Activated T-cell treated with anti-CD3 and anti-CD28 coated beads for 24 hours (primary cell): ENCODE results near the gene TPM3.
"Not testable (repeated sequence)": the region's sequence is repeated elsewhere in the genome, so short reads cannot be mapped to it uniquely, and the experiment has no call there.

ENCODE experiments used
- DNase-seq: peaks from one replicate; pipeline ENCODE4 v3.0.0-alpha.2; 2020; ENCODE audit warnings: low read depth

TPM3 gene

DNA sequence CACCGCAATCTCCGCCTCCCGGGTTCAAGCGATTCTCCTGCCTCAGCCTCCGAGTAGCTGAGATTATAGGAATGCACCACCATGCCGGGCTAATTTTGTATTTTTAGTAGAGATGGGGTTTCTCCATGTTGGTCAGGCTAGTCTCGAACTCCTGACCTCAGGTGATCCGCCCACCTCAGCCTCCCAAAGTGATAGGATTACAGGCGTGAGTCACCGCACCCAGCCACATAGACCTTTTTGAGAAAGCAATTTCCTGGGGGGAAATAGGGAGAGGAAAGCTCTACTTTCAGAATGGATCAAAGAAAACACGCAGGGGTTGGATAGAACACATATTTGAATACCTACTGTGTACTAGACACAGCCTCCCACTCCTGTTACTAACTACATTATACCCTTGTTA, 13.9 kb upstream of the TPM3 start:
- DNase-seq, result not testable (repeated sequence)

DNA sequence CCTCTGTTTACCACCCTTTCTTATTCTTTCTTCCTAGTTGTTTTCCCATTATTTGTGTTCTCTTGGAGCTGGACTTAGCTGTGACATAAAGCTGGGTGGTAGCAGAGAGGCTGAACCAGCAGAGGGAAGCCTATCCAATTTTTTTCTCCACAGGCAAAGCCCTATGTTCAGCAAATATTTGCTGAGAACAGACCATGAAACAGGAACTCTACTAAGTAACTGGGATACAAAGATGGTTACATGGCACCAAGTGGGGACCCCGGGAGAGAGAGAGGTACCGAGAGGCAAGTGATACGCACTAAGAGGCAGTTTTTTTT, 7.6 kb upstream of the TPM3 start:
- no peak for DNase-seq

DNA sequence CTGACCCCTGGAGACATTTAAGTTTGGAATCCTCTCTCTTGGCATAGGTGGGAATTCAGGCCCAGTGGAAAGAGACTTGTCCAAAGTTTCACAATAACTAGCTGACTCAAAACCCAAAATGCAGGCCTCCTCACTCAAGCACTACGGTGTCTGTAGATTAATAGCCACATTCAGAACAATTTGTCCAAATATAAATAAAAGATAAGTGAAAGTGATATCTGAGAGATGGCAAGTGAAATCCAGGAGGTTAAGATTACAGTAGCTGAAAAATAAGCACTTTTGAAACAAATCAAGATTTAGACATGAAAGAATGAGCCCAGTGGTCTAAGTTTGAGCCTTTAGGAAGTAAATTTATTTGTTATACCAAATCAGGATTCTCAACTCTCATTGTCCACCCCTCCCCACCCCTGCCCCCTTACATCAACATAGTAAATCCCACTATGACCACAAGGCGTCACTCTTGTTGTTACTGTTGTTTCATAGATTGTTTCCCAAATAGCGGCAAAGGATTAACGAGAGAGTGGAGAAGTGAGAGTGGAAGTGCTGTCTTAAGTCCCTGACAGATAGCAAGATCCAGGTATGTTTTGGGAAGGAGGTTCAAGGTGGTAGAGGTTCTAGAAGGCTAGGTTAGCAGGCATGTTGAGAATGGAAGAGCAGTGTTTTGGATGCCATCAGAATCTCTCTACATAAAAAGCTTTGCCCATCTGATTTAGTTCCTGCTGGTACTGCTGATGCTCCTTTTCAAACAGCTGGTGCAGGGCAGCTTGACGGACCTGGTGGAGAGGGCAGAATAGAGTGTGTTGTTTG, 7.1 kb upstream of the TPM3 start:
- peak; percentile 31 for DNase-seq

DNA sequence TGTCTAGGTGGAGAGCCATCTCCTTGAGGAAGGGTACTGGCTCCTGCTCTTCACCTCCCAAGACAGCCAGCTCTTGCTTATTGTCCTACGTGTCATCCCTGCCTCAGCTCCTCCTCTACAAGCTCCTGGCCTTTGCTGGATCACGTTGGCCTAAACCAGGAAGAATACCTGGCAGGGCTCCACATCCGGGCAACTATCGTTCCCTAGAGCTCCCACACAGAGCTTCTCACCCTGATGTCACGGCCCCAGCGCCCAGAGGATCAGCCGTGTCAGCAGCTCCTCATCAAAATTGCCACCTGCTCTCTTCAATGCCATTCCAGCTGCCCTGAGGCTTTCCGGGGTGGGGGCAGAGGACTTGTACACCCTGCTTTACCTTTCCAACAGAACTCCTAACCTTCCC, 1.9 kb upstream of the TPM3 start:
- no peak for DNase-seq

DNA sequence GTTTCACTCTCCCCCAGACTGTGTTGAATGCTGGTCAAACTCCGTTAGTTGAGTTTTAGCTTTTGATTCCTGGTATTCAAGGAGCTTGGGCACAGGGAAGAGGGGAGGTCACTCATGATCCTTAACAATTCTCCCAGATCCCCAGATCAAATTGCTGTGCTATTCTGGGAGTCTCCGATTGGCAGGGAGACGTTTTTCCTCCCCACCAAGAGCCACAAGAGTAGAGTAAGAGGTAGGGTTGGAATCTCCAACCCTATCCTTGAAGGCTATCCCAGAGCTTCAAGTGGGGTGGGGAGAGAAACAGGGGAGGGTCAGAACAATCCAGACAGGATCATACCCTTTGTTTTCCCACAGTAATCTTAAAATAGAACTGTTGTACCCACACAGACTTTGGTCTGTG, 576 bp upstream of the TPM3 start:
- no peak for DNase-seq

DNA sequence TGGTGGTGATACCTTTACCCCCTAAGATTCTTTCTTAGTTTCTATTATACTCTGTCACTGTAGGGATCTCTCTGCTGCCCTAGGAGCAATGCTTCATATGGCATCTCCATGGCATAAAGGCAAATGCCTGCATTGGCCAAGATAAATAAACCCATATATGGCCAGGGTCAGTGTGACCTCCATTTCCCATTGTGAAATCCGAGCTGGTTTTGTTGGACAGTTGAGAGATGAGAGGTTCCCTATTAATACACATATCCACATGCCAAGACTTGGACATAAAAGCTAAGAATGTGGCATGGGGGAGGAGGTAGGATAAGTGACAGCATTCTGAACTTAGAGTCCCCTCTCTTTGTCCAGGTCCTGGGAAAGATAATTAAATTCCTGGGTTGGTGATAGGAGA, 1.4 kb downstream of the TPM3 start:
- DNase-seq, result no peak

DNA sequence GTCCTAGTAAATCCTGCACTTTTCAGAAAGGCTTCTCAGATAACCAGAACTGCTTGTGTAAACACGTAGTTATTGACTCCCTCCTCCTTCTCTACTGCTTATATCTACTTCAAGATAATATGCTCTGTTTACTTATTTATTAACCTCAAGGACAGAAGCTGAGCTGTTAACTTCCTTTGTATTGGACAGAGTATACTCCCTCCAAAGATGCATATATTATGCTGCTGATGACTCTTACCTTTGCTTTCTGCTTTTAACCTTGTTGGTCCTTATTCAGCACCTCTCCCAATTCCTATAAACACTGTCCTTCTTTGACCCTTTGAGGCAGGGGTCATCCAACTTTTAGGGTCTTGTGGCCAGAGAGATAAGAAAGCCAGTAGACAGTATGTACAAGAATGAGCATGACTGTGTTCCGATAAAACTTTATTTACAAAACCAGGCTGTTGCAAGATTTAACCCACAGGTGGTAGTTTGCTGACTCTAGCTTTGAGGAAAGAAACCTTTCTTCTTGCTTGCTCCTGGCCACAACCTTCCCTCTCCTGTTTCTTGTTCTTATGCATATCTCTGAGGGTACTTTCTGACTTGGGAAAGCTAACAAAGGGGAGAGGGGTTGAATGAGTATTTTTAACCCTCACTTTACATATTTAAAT, 4.9 kb downstream of the TPM3 start:
- no peak for DNase-seq

DNA sequence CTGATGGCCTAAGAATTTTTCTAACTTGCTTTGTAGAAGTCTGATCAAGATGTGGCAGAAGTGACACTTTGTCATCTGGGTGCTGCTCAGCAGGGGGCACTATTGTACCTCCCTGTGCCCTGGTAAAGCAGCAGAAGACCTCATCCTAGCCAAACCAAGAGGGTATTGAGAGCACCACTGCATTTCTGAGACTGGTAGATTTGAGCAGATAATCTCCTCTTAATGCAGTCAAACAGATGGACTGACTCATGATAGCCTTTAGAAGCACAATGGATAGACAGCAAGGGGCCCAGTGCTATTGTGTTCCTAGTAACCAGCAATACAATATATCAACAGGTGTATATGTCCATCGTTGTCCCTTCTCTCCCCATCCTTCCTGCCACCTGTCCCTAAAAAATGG, 5.7 kb downstream of the TPM3 start:
- DNase-seq, result peak; percentile 62

DNA sequence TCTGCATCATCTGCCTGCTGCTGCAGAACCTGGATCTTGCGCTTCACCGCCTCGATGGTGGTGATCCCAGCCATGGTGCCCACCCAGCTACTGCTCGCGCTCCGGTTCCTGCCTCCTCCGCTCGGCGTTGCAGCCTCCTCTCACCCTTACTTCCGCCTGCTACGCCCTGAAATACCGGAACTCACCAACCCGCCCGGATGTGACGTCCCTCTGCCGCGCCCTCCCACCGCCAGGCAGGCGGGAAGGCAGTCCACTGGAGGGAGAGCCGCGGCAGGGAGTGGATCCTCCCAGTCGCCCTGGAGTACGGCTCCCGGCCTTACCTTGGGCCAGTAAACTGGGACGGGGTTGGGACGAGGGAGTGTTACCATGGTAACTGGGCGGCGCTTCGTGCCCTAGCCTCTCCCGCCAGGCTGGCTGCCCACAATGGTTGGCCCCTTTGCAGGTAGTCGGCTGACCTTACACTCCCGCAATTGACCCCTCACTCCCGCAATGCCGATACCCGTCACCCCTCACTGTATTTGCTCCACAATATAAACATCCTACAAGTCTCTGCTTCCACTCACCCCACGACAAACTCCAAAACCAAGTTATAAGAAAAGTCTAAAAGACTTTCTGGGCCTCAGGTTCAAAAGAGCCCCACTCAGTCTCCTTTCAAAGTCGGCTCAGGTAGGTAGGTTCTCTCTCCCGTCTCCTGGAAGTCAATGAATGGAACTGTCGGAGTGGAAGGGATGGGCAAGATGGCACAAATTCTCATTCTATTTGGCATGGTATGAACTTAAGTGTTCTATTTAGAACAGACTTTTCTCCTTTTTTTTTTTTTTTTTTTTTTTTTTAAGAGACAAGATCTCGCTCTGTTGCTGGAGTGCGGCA, 8.6 kb downstream of the TPM3 start:
- peak; percentile 97 for DNase-seq

DNA sequence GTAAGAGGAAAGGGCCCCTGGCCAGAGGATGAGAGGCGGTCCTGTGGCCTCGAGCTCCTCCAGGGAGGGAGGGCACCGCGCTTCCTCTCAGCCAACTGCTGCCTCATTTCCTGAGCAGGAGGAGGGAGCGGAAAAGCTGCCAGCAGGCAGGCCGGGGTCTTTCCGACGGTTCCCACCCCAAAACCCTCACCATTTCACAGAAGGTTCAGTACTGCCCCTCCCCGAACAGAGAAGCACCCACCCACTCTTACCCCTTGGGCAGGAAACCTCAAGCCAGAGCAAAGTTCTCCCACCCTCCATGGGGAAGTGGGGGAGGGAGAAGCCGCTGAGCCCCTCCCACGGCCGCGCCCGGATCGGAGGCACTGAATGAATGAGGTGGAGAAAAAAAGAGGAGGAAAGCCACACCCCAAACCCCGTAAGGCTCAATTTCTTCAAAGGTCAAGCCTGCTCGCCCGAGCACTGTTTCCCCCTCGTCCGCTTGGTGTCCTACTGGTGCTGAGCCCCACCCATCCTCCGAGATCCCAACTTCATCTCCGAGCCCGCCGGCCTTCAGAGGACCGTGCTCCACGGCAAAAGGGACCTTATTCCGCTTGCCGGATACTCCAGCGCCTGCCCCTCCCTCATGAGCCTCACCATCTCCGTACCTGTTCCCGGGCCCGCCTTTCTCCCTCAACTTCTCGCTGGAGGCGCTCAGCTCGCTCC, 9.4 kb downstream of the TPM3 start:
- DNase-seq, result peak; percentile 76

DNA sequence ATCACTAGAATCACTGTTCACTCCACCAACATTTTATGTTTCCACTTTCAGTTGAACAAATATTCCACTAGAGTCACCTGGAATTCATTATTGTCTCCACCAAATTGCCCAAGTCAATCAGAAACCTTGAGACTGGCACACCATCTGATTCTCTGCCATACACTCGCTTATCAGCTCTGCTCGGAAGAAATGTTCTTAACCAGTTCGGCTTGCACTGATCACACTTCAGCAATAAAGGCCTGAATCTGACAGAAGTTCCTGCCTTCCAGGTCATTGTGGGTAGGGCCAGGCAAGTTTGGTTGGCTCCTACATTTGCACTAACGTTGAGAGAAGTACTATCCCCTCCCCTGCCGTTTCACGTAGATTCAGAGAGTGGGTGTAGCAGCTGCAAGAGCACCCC, 10.0 kb downstream of the TPM3 start:
- no peak for DNase-seq

DNA sequence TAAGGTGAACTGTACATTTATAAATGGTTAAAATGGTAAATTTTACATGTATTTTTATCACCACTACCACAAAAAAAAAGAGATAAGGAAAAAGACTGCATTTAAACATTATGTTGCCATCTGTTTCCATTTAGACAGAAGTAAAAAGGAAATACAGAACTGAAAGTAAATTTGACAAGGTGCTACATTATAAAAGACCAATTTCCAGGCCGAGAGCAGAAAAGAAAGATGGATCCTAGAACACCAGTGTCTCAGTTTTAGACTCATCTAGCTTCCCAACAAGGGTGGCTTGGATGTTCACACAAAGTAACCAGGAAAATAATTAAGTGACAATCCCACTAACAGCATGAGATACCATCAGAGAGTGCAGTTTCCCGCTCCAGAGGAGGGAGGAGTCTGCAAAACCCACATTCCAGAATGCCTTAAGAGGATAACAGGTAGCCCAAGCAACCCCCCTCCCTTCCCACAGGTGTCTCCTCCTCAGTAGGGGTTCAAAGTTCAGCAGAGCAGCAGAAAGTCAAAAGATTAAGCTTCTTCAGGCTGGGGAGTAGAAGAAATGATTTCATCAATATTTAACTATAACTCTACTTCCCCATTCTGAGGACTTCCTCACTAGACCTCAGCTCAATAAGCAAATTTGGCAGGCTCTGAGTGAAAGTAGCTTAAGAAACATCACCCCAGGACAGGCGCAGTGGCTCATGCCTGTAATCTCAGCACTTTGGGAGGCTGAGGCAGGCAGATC, 11.8 kb downstream of the TPM3 start:
- no peak for DNase-seq

DNA sequence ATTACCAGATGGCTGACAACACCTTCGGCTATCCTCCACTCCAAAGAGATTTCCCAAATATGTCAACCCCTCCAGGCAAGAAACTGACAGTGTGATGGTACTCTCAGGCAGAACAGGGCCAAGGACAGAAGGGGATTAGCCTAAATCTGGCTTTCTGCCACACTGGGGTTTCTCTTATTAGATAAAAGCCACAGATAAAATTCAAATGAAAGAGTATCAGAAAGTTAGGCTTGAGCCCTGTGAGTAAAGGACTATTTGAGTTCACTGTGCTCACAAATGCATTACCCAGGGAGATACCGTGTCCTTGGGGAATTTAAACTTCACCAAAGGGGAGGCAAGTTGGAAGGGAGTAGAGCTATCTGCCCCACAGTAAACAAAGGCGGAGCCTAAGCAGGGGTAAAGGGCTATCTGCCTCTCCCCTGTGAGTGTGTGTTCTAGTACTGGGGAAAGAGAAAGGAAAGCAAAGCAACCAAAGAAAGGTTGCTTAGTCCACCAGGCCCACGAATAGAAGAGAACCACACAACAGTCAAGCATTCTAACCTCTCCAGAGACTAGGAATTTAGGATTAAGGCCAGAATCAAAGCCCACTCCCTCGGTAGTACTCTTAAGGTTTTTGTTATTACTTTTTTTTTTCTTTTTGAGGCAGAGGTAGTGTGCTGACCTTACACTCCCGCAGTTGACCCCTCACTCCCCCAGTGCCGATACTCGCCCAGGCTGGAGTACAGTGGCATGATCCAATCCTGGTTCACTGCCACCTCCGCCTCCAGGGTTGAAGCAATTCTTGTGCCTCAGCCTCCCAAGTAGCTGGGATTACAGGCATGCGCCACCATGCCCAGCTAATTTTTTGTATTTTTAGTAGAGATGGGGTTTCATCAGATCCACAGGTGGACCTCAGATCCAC, 12.7 kb downstream of the TPM3 start:
- DNase-seq, result no peak

DNA sequence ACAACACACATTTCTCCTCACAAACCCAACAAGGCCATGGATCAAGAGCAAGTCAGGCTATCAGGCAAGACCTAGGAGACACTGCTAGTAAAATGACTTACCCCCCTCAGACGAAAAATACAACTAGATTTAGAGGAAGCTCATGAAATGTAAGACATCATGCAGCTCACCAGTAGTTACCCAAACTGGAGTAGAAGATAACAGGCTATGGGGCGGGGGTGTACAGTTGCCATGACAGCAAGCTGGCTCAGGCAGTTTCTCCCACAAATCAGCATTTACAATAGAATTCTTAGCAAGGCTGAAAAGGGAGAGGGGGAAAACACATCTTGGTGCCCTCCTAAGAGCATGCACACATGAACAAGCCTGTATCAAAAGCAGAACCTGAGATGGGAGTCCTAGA, 13.9 kb downstream of the TPM3 start:
- DNase-seq, result no peak

DNA sequence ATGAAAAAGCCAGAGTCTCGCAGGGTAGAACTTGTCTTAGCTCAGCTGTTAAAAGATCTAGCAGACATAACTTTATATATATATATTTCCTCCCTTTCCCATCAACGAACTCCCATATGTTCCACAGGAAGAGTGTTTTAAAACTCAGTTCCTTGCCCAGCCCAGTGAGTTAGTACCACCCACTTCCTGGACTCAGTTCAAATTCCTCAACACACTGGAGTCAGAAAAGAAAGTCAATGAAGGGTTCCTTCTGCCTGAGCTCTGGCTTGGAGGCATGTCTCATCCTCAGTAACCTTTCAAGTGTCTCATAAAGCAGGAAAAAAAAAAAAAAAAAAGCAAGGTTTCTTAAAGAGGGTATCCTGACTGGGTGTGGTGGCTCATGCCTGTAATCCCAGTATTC, 15.6 kb downstream of the TPM3 start:
- DNase-seq, result no peak

DNA sequence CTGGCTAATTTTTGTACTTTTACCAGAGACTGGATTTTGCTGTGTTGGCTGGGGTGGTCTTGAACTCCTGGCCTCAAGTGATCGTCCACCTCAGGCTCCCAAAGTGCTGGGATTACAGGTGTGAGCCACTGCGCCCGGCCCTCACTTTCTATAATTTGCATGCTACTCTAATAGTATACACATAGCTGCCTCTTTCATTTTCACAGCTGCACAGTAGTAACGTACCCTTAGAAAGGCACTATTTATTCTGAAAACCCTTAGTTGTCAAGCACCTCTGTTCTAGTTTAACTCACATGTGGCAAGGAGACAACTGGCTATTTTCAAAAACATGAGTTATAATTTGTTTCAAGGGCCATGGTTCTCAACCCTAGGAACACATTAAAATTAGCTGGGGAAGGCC, 17.2 kb downstream of the TPM3 start:
- DNase-seq, result no peak

DNA sequence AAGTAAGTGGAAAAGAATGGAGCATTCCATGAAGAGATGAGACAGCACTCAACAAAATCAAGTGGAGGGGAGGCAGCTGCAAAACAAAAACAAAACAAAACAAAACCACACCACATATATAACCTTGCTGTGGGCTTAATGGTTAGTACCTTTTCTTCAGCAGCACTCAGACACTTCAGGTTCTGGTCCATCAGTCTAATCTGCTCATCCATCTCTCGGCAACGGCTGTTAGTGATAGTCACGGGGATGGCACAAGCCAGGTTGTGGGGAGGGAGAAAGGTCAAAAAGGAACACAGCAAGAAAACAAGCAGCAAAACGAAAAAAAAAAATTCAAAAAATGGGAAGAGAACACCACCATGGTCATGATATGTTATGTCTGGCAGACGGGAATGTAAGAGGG, 20.0 kb downstream of the TPM3 start:
- DNase-seq, result no peak

DNA sequence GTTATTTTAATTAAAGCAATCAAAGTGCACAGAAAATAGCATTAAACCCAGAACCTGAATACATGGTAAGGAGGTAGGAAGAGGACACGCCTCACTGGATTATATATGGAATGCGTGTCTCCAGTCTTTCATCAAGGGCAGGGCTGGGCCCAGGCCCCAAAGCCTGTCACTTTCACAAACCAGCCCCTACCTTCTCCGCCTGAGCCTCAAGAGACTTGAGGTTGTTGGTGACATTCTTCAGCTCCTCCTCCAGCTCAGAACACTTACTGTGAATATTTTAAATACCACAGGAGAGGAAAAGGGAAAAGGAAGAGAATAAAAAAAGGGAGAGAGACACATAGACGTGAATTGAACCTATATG, 20.7 kb downstream of the TPM3 start:
- no peak for DNase-seq

DNA sequence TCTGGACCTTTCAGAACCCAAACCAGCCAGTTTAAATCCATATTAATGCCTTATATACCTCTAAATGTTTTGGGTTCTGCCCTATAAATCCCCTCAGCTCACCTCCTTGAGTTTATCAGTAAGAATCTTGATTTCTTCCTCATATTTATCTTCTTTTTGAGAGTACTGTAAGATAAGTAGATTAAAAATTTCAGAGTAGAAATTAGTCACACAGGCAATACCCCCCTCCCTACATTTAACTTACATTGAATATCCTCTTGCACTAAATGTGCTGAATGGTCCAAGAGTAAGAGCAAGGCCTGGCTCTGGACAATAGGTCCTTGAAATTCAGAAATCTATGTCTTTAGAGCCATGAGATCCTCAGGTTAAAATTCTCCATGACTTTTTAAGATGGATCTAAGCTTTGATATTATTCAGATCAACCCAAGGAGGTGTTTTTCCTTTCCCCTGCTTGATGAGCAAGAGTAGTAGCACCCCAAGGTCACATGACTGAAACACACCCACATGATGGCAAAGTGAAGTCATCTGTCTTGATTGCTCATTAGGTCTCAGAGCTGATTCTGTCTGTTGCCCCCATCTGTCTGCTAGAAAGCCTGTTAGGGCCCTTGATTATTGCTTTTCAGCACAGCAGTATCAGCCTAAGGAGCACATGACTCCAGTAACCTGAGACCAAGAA, 21.2 kb downstream of the TPM3 start:
- peak; percentile 61 for DNase-seq

DNA sequence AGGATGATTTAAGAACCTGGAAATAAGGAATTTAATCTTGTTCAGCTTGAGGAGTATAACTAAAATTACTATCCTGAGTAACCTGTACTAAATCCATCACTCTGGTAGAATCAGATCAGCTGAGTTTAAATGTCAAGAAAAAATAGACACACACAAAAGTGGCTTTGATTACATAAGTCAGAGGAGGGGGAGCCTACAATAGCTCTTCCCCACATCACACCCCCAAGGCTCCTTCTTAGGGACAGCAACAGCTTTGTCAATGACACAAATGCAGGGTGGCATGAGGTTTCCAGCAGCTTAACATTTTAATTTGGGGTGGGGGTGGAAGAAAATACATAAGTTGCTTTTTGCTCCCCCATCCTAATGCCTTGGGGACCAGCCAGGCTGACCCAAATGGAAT, 24.4 kb downstream of the TPM3 start:
- DNase-seq, result no peak
